Bronchial epithelial cell (primary cell): Measurements from ENCODE around the gene GAS7. TPM values are rescaled to one million over a fixed set of nuclear protein-coding genes. Genes with fewer than 3 reads are reported as not detected.

Experiments
- DNase-seq: peaks from one replicate; pipeline ENCODE4 v3.0.0-alpha.2; 2010; ENCODE audit warnings: low read depth
- FAIRE-seq: peaks from 2 replicates; lab custom pipeline; 2011; peaks lifted over from hg19 to GRCh38; lab: Jason Lieb, UNC
- H3K27me3 ChIP-seq: 2 replicates; pipeline ENCODE4 v1.5.1; 2011; ENCODE audit warnings: low read length; ENCODE audit not compliant: control insufficient read depth, insufficient read depth
- H3K36me3 ChIP-seq: 2 replicates; pipeline ENCODE4 v1.5.1; 2011; ENCODE audit warnings: low read length; ENCODE audit not compliant: control insufficient read depth, insufficient read depth
- H3K4me3 ChIP-seq: 2 replicates; pipeline ENCODE4 v1.5.1; 2011; ENCODE audit warnings: mild to moderate bottlenecking, low read depth, low read length, control low read depth
- CTCF ChIP-seq: IDR thresholded peaks from 2 replicates; pipeline ENCODE4 v1.5.1; 2011; ENCODE audit warnings: mild to moderate bottlenecking, moderate library complexity, low read length, control low read depth, inconsistent platforms; ENCODE audit not compliant: insufficient read depth, severe bottlenecking
- total RNA-seq: library from RNA; depleted of rRNA; stranded (reverse); fragments of >200 nt; gene quantifications from 2 replicates; pipeline ENCODE4 v1.2.1, GENCODE V29; 2014

The GAS7 gene
- total RNA-seq, 1 donor from 2014 or later, result 1.1 TPM

GRCh38 chr17:10169290-10169689, 29.1 kb downstream of the GAS7 start:
- Histone ChIP-seq H3K27me3 (no peaks in the 10 kb centered on the region), H3K4me3 (no peak overlapping the region)
- FAIRE-seq, result peak; percentile 84

GRCh38 chr17:10166176-10166935, 32.0 kb downstream of the GAS7 start:
- Histone ChIP-seq H3K36me3 (no peaks in the 10 kb centered on the region), H3K27me3 (no peaks in the 10 kb centered on the region), H3K4me3 (no peak overlapping the region)
- DNase-seq (no peak), FAIRE-seq (no peak)
- TF ChIP-seq CTCF, result no peak

More at GRCh38 chr17:10169290-10169689, 29.1 kb downstream of the GAS7 start:
- TF ChIP-seq CTCF, result no peak
- DNase-seq, result no peak
- no peaks in the 10 kb centered on the region for H3K36me3 ChIP-seq

- Histone ChIP-seq H3K36me3 (no peaks in the 10 kb centered on the region), H3K4me3 (no peak overlapping the region), H3K27me3 (no peaks in the 10 kb centered on the region)
- FAIRE-seq, result no peak
- TF ChIP-seq CTCF, result no peak
- DNase-seq, result no peak
These were observed 36.3 kb downstream of the GAS7 start for GRCh38 chr17:10162096-10162495.

GRCh38 chr17:10161386-10161785, 37.0 kb downstream of the GAS7 start:
- Histone ChIP-seq H3K27me3 (no peaks in the 10 kb centered on the region), H3K4me3 (no peak overlapping the region), H3K36me3 (no peaks in the 10 kb centered on the region)
- DNase-seq (no peak), FAIRE-seq (no peak)
- TF ChIP-seq CTCF, result no peak

GRCh38 chr17:10156948-10157607, 41.3 kb downstream of the GAS7 start:
- no peaks in the 10 kb centered on the region for H3K36me3 ChIP-seq
- no peak for DNase-seq
- H3K4me3 ChIP-seq, result no peak overlapping the region
- H3K27me3 ChIP-seq, result no peaks in the 10 kb centered on the region
- no peak for TF ChIP-seq CTCF
- no peak for FAIRE-seq
